ENCODE results near the gene HHIPL2. TPM values are rescaled to one million over a fixed set of nuclear protein-coding genes. Genes with fewer than 3 reads are reported as not detected.
"Not testable (repeated sequence)": the region's sequence is repeated elsewhere in the genome, so short reads cannot be mapped to it uniquely, and the experiment has no call there.

HHIPL2 gene
- total RNA-seq, 2 experiments from 2014 or later: 0.18 to 0.50 TPM

GRCh38 chr1:222476436-222476835 lies 71.5 kb downstream of the HHIPL2 start:
- H3K27ac Mint-ChIP-seq; H3K4me3 Mint-ChIP-seq; DNase-seq; H3K9me3 Mint-ChIP-seq (ENCODE audit: insufficient read depth); ATAC-seq; H3K36me3 Mint-ChIP-seq (ENCODE audit: low read depth); H3K27me3 Mint-ChIP-seq (ENCODE audit: low read depth); POLR2A ChIA-PET; H3K4me1 Mint-ChIP-seq (ENCODE audit: low read depth): not testable (repeated sequence)
- CTCF ChIA-PET: interaction anchor here (2.2 kb wide), 1 partner anchor 158 kb away, joined by 6 read pairs; no protein-coding TSS in a partner anchor

GRCh38 chr1:222473717-222474116 lies 74.2 kb downstream of the HHIPL2 start:
- H3K9me3 Mint-ChIP-seq (ENCODE audit: insufficient read depth); POLR2A ChIA-PET; DNase-seq; H3K27ac Mint-ChIP-seq; H3K4me1 Mint-ChIP-seq (ENCODE audit: low read depth); H3K36me3 Mint-ChIP-seq (ENCODE audit: low read depth); H3K27me3 Mint-ChIP-seq (ENCODE audit: low read depth); H3K4me3 Mint-ChIP-seq; ATAC-seq; CTCF ChIA-PET: not testable (repeated sequence)

- H3K36me3 Mint-ChIP-seq (ENCODE audit: low read depth); H3K27ac Mint-ChIP-seq; ATAC-seq; H3K4me1 Mint-ChIP-seq (ENCODE audit: low read depth); H3K9me3 Mint-ChIP-seq (ENCODE audit: insufficient read depth); DNase-seq; CTCF ChIA-PET; POLR2A ChIA-PET; H3K4me3 Mint-ChIP-seq; H3K27me3 Mint-ChIP-seq (ENCODE audit: low read depth): not testable (repeated sequence)
Measured at GRCh38 chr1:222472776-222473540, 74.9 kb downstream of the HHIPL2 start.

Other genes with a start within 250 kb of the HHIPL2 start
- gene TAF1A, start 41.8 kb upstream of the HHIPL2 start, total RNA-seq: 10 to 100 TPM in 1 of 2 experiments, 1 to 10 TPM in 1; 10.0 to 12.8 TPM
- gene MIA3, start 70.0 kb upstream of the HHIPL2 start, total RNA-seq: 10 to 100 TPM; 47.4 to 56.2 TPM
- gene AIDA, start 164.4 kb upstream of the HHIPL2 start, total RNA-seq: 10 to 100 TPM; 67.1 to 71.5 TPM
- gene BROX, start 164.5 kb upstream of the HHIPL2 start, total RNA-seq: 10 to 100 TPM; 38.1 to 41.6 TPM
- gene FAM177B, start 189.1 kb upstream of the HHIPL2 start, total RNA-seq: not detected